ENCODE data around the gene NMRK1. TPM values are rescaled to one million over a fixed set of nuclear protein-coding genes. Genes with fewer than 3 reads are reported as not detected.

NMRK1 gene
- total RNA-seq, 2 experiments from 2014 or later: 74.2 to 76.7 TPM

Other genes with a start within 250 kb of the NMRK1 start
- not detected for gene TRPM6, start 200.2 kb downstream of the NMRK1 start, total RNA-seq
- 10 to 100 TPM; 22.2 to 23.4 TPM for gene C9orf40, start 135.2 kb downstream of the NMRK1 start, total RNA-seq
- gene CARNMT1, start 59.9 kb downstream of the NMRK1 start, total RNA-seq: 10 to 100 TPM; 31.1 to 33.2 TPM
- 100 to 1,000 TPM; 253 to 255 TPM for gene OSTF1, start 359 bp upstream of the NMRK1 start, total RNA-seq